ENCODE measurements around the gene TCF7L2.

The TCF7L2 gene

GRCh38 chr10:113018034-113018433 is 68.0 kb downstream of the TCF7L2 start:
- H3K9me3 Mint-ChIP-seq, result no peaks in the 10 kb centered on the region
- no peak overlapping the region for H3K27ac Mint-ChIP-seq
- no peaks in the 10 kb centered on the region for H3K4me1 Mint-ChIP-seq
- H3K4me3 Mint-ChIP-seq, result no peak overlapping the region
- no peaks in the 10 kb centered on the region for H3K36me3 Mint-ChIP-seq
- H3K27me3 Mint-ChIP-seq, result no peaks in the 10 kb centered on the region

- Mint-ChIP-seq H3K27me3 (no peaks in the 10 kb centered on the region), H3K4me3 (no peak overlapping the region), H3K9me3 (no peaks in the 10 kb centered on the region), H3K4me1 (no peaks in the 10 kb centered on the region), H3K36me3 (no peaks in the 10 kb centered on the region), H3K27ac (no peak overlapping the region)
Observed at GRCh38 chr10:113019096-113019495, 69.0 kb downstream of the TCF7L2 start.

DNA sequence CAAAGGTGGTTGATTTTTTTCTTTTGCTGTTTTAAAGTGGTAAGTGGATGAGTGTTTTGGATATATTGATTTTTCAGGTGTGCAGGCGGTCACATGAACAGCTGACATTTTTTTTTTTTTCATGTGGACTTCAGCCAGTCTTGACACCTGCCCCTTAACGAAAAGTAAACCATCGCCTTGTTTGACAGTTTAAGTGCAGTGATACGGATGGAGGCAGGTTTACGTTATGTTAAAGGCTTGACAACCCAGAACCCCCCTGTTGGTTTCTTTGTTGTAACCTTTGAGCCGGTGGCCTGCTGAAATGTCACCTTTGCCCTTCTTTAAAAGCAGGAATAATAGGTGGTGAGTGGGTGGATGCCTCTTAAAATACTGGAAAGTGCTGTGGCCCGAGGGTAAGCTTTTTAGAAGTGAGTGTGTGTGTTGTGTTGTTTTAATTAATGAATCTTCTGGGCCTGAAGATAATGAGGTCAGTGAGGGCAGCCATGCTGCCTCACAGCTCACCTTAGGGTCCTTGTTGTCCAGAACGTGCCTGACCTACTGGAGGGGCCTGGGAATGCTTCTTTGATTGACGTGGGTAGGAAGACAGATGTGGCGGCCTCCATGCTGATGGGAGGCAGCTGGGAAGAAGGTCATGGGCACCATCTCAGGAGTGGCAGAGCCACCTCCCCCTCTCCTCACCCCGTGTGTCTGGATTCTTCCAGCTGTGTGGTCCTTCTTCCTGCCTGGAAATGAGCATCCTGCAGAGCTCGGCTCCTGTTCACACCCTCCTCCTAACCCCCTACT is 69.8 kb downstream of the TCF7L2 start:
- Mint-ChIP-seq H3K4me3 (no peak overlapping the region), H3K27me3 (no peaks in the 10 kb centered on the region), H3K9me3 (no peaks in the 10 kb centered on the region), H3K4me1 (no peaks in the 10 kb centered on the region), H3K27ac (no peak overlapping the region), H3K36me3 (no peaks in the 10 kb centered on the region)

DNA sequence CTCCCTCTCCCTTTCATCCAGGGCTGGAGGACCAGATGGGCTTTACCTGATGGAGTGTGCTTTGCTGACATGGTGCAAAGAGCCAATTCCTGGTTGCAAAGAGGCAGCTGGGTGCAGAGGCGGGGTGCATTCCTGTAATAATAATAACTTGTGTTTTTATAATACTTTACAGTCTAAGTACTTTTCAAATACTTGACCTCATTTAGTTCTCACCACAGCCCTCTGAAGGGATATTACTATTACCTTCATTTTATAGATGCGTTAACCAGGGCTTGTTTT is 70.4 kb downstream of the TCF7L2 start:
- no peaks in the 10 kb centered on the region for H3K4me1 Mint-ChIP-seq
- no peaks in the 10 kb centered on the region for H3K9me3 Mint-ChIP-seq
- H3K4me3 Mint-ChIP-seq, result no peak overlapping the region
- H3K27ac Mint-ChIP-seq, result no peak overlapping the region
- H3K36me3 Mint-ChIP-seq, result no peaks in the 10 kb centered on the region
- H3K27me3 Mint-ChIP-seq, result no peaks in the 10 kb centered on the region

- Mint-ChIP-seq H3K9me3 (no peaks in the 10 kb centered on the region), H3K36me3 (no peaks in the 10 kb centered on the region), H3K4me1 (no peaks in the 10 kb centered on the region), H3K4me3 (no peak overlapping the region), H3K27me3 (no peaks in the 10 kb centered on the region), H3K27ac (no peak overlapping the region)
Observed at GRCh38 chr10:113020838-113021237, 70.8 kb downstream of the TCF7L2 start.

DNA sequence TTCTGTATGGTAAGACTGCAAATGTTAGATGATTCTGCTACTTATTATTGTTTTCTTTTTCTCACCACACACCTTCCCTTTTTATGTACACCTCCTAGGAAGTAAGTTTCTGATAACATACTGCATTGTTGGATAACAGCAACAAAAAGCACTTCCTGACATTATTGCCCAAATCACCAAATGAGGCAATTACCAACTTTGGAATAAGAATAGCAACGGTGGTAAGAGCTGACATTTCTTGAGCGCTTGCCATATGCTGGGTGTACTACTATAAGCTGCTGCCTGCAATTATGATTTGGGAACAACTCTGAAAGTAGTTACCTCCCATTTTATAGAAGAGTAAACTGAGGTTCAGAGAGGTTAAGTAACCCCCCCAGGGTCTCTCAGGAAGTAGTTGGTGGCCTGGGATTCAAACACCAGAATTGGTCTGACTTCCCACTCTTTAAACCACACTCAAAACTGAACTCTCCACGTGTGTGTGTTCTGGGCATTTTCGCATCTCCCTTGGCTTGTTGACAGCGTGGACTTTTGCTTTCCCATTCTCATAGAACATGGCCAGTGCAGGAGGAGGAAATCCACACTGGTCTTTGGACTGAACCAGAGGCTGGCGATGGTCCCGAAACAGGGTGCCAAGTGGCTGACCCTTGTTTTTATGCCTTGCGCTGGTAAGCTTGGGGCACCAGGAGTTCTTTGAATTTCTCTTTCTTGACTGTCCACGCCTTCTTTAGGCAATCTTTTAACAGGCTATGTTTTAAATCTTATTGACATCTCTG is 71.4 kb downstream of the TCF7L2 start:
- no peak overlapping the region for H3K27ac Mint-ChIP-seq
- H3K9me3 Mint-ChIP-seq, result no peaks in the 10 kb centered on the region
- H3K4me1 Mint-ChIP-seq, result no peaks in the 10 kb centered on the region
- no peaks in the 10 kb centered on the region for H3K36me3 Mint-ChIP-seq
- no peaks in the 10 kb centered on the region for H3K27me3 Mint-ChIP-seq
- no peak overlapping the region for H3K4me3 Mint-ChIP-seq

- Mint-ChIP-seq H3K9me3 (no peaks in the 10 kb centered on the region), H3K36me3 (peaks cover 1% of the 10 kb centered on the region), H3K4me1 (no peaks in the 10 kb centered on the region)
Observed at GRCh38 chr10:113022265-113022664, 72.2 kb downstream of the TCF7L2 start.

GRCh38 chr10:113023017-113023416 is 73.0 kb downstream of the TCF7L2 start:
- Mint-ChIP-seq H3K27me3 (peaks cover 10% of the 10 kb centered on the region), H3K4me1 (no peaks in the 10 kb centered on the region), H3K36me3 (peaks cover 1% of the 10 kb centered on the region), H3K27ac (no peak overlapping the region), H3K9me3 (no peaks in the 10 kb centered on the region), H3K4me3 (no peak overlapping the region)

More at GRCh38 chr10:113022265-113022664, 72.2 kb downstream of the TCF7L2 start:
- Mint-ChIP-seq H3K4me3 (no peak overlapping the region), H3K27me3 (peaks cover 4% of the 10 kb centered on the region), H3K27ac (no peak overlapping the region)

GRCh38 chr10:113024930-113025329 is 74.9 kb downstream of the TCF7L2 start:
- H3K4me3 Mint-ChIP-seq, result no peak overlapping the region
- peaks cover 21% of the 10 kb centered on the region for H3K27me3 Mint-ChIP-seq
- H3K4me1 Mint-ChIP-seq, result no peaks in the 10 kb centered on the region
- H3K9me3 Mint-ChIP-seq, result no peaks in the 10 kb centered on the region
- H3K27ac Mint-ChIP-seq, result no peak overlapping the region
- peaks cover 1% of the 10 kb centered on the region for H3K36me3 Mint-ChIP-seq

DNA sequence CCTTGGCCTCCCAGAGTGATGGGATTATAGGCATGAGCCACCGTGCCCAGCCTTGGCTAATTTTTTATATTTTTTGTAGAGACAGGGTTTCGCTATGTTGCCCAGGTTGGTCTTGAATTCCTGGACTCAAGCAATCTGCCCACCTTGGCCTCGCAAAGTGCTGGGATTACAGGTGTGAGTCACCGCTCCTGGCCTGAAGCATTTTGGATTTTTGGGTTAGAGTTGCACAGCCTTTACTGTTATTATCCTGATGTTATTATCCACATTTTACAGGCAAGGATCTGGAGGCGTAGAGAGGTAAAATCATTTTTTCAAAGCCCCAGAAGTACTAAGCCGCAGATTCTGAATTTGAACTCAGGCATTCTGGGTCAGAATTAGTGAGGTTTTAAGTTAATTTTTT is 75.4 kb downstream of the TCF7L2 start:
- Mint-ChIP-seq H3K27ac (no peak overlapping the region), H3K27me3 (peaks cover 21% of the 10 kb centered on the region), H3K9me3 (no peaks in the 10 kb centered on the region), H3K36me3 (peaks cover 1% of the 10 kb centered on the region), H3K4me3 (no peak overlapping the region), H3K4me1 (no peaks in the 10 kb centered on the region)

- peaks cover 1% of the 10 kb centered on the region for H3K36me3 Mint-ChIP-seq
- no peaks in the 10 kb centered on the region for H3K4me1 Mint-ChIP-seq
- H3K27me3 Mint-ChIP-seq, result peaks cover 22% of the 10 kb centered on the region
- no peak overlapping the region for H3K4me3 Mint-ChIP-seq
- H3K27ac Mint-ChIP-seq, result no peak overlapping the region
- H3K9me3 Mint-ChIP-seq, result no peaks in the 10 kb centered on the region
Observed at GRCh38 chr10:113026679-113027078, 76.6 kb downstream of the TCF7L2 start.

- peaks cover 1% of the 10 kb centered on the region for H3K36me3 Mint-ChIP-seq
- no peak overlapping the region for H3K4me3 Mint-ChIP-seq
- no peaks in the 10 kb centered on the region for H3K4me1 Mint-ChIP-seq
- H3K27me3 Mint-ChIP-seq, result peaks cover 23% of the 10 kb centered on the region
- no peak overlapping the region for H3K27ac Mint-ChIP-seq
- no peaks in the 10 kb centered on the region for H3K9me3 Mint-ChIP-seq
Observed at GRCh38 chr10:113027230-113027573, 77.2 kb downstream of the TCF7L2 start.

DNA sequence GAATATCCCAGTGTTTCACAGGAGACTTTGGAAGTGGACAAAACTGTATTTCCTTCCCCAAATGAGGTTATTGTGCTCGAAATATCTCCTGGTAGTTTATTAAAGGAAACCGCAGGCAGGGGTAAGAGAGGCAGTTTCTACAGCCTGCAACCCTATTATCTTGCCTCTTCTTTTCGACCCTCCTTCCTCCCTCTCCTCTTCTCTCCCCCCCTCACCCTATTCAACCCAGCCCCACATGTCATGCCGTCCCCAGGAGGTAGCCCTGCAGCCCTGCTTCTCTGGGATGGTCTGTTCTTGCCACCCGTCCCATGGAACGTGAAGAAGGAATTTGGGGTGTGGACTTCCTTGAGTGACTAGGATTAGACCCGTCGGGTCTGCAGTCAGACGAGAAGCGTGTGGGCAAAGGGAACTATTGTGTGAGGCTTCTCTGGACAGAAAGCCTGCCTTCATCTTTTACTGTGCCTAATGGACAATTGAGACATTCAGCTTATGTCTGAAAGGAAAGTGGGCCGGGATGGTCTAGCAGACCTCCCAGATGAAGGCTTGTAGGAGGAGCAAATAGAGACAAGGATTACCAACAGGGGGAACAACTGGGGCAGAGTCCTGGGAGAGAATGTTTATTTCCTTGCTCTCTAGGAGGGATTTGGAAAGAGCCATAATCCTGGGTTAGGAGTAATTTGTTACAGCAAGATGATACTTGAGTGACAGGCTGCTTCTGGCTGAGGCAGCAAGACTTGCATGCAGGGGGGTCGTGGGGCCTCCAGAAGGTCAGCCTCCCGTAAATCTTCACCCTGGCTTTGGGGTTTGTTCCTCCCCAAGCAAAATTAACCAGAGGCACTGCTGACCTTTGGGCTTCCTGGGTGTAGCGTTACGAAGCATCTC is 77.8 kb downstream of the TCF7L2 start:
- peaks cover 23% of the 10 kb centered on the region for H3K27me3 Mint-ChIP-seq
- peaks cover 1% of the 10 kb centered on the region for H3K36me3 Mint-ChIP-seq
- no peaks in the 10 kb centered on the region for H3K4me1 Mint-ChIP-seq
- no peaks in the 10 kb centered on the region for H3K9me3 Mint-ChIP-seq
- H3K27ac Mint-ChIP-seq, result no peak overlapping the region
- no peak overlapping the region for H3K4me3 Mint-ChIP-seq

- no peak overlapping the region for H3K27ac Mint-ChIP-seq
- H3K4me1 Mint-ChIP-seq, result no peaks in the 10 kb centered on the region
- H3K27me3 Mint-ChIP-seq, result peaks cover 23% of the 10 kb centered on the region
- no peaks in the 10 kb centered on the region for H3K9me3 Mint-ChIP-seq
- H3K4me3 Mint-ChIP-seq, result no peak overlapping the region
- H3K36me3 Mint-ChIP-seq, result peaks cover 1% of the 10 kb centered on the region
Observed at GRCh38 chr10:113028456-113029440, 78.7 kb downstream of the TCF7L2 start.

DNA sequence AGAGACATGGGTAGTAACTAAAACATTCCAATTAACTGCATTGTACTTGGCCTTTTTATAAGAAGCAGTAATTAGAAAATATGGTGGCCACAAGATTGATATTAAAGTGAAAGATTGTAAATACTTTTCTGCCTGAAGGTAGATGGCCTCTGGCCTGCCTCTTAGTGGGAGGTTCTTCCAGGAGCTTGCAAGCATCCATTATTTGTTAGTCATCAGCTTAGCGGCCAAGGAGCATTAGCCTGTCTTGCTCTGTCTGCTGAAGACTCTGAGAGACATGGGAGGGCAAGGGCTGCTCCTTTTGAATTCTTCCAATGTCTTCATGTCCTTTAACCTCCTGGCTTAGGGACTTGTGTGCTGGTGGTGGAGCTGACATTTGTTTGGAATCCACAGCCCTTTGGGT is 80.4 kb downstream of the TCF7L2 start:
- Mint-ChIP-seq H3K36me3 (peaks cover 1% of the 10 kb centered on the region), H3K27ac (no peak overlapping the region), H3K27me3 (peaks cover 23% of the 10 kb centered on the region), H3K9me3 (no peaks in the 10 kb centered on the region), H3K4me3 (no peak overlapping the region), H3K4me1 (no peaks in the 10 kb centered on the region)

Measured in activated naive CD4-positive, alpha-beta T cell treated with anti-CD3 and anti-CD28 coated beads, Interleukin-2, amount 50 U/mL, for 24 hours (primary cell).